GM12872 (cell line): ENCODE measurements around the gene PAK5.

ENCODE experiments used
- TF ChIP-seq, protein P1 (sequence below): IDR thresholded peaks from 3 replicates; pipeline ENCODE4 v1.5.1; 2011; ENCODE audit warnings: low read depth, mild to moderate bottlenecking, low read length, moderate library complexity; ENCODE audit not compliant: insufficient read depth

The PAK5 gene

DNA sequence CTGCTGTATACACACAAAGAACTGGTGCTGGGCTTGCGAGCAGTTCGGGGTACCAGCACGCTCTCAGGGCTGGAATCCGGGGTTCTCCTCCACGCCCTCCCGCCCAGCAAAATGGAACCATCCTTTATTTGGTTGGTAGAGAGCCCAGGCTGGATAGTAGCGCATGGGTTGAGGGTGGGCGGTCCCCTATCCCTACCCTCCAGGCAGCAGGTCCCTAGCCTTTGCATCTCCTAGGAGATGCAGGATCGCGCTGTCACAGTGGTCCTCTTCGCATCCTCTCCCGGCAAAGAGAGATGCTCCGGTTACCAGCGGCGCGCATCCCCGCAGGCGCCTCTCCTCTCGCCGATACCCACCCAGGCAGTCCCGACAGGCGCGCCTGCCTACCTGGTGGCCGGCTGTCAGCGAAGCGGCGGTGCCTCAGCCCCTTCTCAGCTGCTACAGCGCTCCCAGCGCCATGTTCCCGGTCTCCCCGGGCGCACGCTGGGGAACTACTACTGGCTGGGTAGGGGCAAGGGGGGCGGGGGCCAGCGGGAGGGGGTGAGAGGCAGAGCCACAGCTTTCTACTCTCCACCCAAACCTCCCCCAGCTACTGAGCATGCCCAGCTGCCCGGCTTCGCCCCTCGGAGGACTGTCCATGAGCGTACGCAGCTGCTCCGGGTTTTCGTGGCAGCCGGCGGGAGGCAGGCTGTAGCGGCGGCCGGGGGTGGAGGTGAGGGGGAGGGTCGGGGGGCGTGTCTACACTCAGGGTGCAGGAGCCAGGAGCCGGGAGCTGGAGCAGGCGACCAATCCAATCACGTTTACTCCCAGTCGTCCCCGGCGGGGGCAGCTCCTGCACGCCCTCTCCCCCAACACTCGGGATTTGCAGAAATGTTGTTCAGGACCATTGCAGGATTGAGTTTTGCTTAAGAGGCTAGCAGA, at the start of gene PAK5:
Gene PAK5, minus strand, starts transcription at position 699 of the 918 bp plus-strand sequence. CDS start 194,748 bp downstream, outside the sequence.
- TF ChIP-seq, protein P1, sequence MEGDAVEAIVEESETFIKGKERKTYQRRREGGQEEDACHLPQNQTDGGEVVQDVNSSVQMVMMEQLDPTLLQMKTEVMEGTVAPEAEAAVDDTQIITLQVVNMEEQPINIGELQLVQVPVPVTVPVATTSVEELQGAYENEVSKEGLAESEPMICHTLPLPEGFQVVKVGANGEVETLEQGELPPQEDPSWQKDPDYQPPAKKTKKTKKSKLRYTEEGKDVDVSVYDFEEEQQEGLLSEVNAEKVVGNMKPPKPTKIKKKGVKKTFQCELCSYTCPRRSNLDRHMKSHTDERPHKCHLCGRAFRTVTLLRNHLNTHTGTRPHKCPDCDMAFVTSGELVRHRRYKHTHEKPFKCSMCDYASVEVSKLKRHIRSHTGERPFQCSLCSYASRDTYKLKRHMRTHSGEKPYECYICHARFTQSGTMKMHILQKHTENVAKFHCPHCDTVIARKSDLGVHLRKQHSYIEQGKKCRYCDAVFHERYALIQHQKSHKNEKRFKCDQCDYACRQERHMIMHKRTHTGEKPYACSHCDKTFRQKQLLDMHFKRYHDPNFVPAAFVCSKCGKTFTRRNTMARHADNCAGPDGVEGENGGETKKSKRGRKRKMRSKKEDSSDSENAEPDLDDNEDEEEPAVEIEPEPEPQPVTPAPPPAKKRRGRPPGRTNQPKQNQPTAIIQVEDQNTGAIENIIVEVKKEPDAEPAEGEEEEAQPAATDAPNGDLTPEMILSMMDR, result no peak

DNA sequence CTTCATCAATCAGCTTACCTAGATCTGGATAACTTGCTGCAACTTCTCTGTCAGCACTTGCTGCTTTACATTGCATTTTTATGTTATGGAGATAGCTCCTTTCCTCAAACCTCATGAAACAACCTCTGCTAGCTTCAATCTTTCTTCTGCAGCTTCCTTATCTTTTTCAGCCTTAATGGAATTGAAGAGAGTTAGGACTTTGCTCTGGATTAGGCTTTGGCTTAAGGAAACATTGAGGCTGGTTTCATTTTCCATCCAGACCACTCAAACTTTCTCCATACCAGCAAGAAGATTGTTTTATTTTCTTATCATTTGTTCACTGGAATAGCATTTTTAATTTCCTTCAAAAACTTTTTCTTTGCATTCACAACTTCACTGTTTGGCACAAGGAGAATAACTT, 48.8 kb upstream of the PAK5 start:
- TF ChIP-seq, protein P1, result no peak

DNA sequence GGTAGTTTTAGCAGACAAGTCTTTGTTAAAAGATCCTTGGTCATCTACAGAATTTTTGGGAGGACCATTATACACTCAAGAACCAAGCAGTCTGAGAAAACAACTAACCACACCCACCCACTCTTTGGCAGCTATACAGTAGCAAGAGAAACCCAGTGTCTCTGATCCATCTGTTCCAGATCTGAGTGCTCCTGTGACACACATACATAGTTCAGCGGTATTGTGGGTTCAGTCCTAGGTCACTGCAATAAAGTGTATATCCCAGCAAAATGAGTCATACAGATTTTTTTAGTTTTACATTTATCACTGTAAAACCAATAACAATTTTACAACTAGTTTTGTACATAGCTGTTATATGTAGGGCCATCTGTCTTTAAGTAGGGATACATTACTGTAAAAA, 47.4 kb upstream of the PAK5 start:
- TF ChIP-seq, protein P1, result no peak

GRCh38 chr20:9884666-9885065, 45.8 kb upstream of the PAK5 start:
- TF ChIP-seq, protein P1, result no peak

- TF ChIP-seq, protein P1, result no peak
Observed at GRCh38 chr20:9884061-9884460, 45.2 kb upstream of the PAK5 start.

DNA sequence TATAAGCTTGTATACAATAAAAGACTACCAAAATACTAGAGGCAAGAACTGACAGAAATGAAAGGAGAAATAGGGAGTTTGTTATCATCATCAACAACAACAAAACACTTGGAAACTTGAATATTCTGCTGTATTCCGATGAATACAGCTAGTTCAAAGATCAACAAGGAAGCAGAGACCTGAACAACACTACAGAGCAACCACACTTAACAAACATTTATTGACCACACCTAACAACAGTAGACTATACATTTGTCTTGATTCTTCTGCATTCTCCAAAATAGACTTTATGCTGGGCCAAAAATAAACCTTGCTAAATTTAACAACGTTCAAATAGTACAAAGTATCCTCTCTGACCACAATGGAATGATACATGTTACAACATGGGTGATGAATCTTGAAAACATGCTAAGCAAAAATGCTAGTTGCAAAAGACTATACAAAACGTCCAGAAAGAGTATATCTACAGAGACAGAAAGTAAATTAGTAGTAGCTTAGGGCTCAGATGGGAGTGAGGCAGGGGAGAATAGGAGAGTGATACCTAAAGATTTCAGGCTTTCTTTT, 39.1 kb upstream of the PAK5 start:
- TF ChIP-seq, protein P1, result no peak

GRCh38 chr20:9867196-9867980, 28.5 kb upstream of the PAK5 start:
- TF ChIP-seq, protein P1, result no peak
